Measurements from ENCODE around the gene HK2.
"Not testable (repeated sequence)": the region's sequence is repeated elsewhere in the genome, so short reads cannot be mapped to it uniquely, and the experiment has no call there.

HK2 gene

DNA sequence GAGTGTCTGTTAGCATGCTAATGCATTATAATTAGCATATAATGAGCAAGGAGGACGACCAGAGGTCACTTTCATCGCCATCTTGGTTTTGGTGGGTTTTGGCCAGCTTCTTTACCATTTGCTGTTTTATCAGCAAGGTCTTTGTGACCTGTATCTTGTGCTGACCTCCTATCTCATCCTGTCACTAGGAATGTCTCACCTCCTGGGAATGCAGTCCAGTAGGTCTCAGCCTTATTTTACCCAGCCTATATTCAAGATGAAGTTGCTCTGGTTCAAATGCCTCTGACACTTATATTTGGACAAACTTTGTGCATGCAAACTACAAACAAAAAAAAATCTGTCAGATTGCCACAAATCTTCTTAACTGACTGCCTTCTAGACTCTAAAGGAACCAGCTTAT, 66.3 kb downstream of the HK2 start:
- not testable (repeated sequence) for DNase-seq

DNA sequence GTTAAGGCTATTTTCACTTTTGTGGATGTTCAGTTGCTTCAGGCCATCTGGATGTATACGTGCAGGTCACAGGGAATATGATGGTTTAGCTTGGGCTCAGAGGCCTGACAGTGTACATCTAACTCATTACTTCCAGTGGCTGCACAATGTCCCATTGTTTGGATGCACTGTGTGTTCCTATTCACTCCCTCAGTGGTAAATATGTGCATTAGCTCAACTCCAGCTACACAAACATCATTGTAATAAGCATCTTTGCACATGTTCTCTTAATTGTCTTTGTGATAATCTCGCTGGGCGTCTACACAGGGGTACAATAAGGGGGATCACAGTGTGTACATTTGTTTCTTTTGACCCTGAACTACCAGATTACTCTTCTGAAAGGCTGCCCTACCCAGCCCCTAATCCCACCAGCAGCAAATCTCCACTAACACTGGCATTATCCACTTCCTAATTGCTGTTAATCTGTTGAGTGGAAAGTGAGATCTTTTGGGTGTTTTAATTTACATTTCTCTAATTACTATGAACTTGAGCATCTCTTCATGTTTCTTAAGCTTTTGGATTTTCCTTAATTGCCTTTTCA, 68.4 kb downstream of the HK2 start:
- DNase-seq, result no peak

DNA sequence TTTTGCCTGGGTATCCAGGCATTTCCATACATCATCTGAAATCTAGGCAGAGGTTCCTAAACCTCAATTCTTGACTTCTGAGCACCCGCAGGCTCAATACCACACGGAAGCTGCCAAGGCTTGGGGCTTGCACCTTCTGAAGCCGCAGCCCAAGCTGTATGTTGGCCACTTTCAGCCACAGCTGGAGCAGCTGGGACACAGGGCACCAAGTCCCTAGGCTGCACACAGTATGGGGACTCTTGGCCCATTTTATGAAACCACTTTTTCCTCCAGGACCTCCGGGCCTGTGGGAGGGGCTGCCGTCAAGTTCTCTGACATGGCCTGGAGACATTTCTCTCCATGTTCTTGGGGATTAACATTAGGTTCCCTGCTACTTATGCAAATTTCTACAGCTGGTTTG, 72.5 kb downstream of the HK2 start:
- DNase-seq, result no peak

DNA sequence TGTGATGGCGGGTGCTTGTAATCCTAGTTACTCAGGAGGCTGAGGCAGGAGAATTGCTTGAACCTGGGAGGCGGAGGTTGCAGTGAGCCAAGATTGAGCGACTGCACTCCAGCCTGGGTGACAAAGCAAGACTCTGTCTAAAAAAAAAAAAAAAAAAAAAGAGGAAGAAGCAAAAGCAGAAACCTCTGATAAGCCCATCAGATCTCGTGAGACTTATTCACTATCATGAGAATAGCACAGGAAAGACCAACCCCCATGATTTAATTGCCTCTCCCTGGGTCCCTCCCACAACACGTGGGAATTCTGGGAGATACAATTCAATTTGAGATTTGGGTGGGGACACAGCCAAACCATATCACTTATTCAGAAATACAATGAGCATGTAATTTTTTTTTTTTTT, 73.6 kb downstream of the HK2 start:
- not testable (repeated sequence) for DNase-seq

DNA sequence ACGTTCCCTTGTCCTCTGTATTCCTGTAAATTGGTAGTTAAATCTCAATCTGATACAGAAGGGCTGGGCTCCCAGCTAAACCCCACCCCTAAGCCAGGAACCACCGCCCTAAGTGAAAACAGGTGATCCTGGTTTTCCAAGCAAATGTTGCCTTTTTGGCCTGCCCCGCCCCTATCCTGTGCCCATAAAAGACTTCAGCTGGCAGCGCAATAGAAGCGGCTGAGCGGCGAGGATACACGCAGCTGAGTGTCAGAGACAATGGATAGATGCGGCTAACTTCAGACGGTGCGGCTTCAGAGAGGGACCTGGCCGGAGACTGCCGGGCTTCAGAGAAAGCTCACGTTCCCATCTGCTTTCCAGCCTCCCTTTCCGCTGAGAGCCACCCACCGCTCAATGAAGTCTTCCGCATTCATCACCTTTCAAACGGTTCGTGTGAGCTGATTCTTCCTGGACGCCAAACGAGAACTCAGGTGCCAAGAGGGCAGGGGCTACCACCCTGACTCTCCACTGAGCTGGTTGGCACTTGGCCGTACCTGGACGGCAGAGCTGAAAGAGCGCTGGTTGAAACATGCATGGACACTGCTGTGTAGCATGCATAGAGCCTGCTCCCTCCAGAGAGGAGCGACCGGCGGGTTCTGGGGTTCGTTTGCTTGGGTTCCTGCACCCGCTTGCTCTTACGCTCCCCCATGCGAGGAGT, 75.0 kb downstream of the HK2 start:
- DNase-seq, result no peak

DNA sequence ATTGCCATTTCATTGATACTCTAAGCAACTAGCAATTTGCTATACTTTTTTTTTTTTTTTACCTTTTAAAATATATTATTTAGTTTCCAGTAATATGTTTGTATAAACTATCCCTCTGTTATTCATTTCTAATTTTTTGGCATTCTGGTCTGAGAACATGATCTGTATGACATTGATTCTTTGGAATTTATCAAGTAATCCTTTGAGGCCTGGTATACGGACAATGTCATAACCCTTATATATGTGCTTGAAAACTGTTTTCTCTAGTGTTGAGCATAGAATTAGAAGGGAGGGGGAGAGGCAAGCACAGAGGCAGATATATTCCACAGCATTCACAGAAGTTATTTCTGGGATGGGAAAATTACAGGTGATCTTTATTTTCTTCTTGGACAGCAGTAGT, 76.3 kb downstream of the HK2 start:
- DNase-seq, result no peak

DNA sequence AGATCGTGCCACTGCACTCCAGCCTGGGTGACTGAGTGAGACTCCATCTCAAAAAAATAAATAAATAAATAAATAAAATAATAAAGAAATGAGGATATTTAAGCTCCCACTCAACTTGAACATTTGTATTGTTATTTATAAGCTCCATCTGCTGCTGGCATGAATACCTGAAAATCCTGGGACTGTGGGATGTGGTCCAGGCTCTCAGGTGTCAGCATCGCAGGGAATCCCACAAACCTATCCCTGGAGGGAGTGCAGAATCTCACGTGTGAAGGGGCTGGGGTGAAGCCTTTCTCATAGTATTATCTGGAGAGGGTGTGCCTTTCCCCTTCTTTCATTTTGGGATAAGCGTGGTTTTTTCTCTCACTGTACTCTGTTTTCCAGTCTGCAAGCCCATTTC, 77.1 kb downstream of the HK2 start:
- DNase-seq, result no peak

DNA sequence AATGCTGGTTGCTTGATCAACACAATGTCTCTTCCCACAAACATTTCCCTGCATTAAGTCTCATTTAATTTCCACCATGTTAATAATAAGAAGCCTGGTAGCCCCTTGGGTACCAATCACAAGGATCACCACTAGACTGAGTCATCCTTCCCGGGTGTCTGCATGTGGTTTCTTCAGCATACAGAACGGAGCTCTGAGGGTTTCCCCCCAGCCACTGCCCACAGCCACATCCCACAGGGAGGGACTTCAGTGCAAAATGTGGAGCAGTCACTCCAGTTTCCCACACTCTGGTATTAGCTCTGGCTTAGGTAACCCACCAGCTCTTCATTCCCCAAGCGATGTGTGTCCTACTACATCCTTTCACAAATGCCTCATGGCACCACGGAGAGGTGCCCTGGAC, 81.8 kb downstream of the HK2 start:
- no peak for DNase-seq

DNA sequence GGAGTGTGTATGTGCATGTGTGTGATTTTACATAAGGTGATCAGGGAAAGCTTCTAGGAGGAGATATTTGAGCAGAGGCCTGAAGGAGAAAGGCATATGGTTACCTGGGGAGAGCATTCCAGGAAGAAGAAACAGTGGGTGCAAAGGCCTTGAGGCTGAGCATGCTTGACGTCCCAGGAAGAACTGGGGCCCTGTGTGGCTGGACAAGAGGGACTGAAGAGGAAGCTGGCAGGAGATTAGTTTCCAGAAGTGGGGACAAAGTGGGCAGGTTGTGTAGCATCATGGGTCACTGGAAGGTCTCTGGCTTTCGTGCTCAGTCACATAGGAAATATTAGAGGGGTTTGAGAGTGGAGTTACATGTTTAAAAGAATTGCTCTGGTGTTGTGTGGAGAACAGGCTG, 82.5 kb downstream of the HK2 start:
- DNase-seq, result no peak

DNA sequence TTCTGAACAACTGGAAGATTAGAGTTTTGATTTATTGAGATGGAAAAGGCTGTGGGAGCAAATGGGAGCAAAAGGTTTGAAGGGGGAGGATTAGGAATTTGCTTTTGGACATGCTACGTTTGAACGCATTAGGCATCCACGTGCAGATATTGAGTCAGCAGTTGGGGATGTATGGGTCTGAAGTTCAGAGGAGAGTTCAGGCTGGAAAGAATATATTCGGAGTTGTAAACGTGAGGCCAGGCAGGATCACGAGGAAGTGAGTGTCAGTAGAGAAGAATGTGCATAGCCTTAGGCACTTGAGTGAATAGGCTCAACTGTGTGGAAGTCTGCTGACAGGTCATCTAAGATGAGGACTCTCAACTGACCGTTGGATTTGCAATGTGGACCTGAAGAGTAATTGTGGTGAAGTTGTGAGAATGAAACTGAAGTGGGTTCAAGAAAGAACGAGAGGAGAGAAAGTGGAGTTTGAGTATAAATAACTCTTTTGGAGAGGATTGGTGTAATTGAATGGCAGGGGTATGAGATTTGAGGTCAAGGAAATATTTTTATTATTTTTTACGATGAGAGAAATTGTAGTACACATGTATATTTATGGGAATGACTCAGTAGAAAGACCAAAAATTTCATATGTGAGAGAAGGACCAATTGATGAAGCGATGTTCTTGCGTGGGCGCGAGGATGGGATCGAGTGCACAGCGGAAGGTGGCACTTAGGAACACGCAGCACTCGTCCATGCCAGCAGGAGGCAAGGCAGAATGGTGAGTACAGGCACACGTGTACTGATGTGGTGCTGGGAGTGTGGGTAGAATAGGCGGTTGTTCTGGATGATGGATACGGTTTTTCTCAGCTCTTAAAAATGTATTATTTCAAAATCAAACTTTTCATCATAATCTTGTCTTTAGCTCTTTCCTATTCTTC, 84.0 kb downstream of the HK2 start:
- no peak for DNase-seq

DNA sequence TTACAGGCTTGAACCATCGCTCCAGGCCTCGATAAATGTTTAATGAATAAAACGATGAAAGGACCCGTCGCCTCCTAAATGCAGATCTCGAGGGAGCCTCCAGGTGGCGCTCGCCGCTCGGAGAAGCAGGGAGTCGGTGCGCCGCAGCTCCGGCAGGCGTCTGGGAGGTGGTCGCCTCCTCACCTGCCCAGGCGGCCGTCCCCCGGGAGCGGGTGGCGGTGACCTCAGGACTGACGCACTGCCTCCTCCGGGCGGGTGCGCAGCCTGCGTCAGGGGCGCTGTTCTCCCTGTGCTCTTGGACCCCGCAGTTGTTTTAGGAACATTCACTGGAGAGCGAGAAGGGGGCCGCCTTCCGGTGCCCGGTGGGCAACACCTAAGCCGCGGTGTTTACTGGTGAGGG, 85.9 kb downstream of the HK2 start:
- peak; percentile 67 for DNase-seq

DNA sequence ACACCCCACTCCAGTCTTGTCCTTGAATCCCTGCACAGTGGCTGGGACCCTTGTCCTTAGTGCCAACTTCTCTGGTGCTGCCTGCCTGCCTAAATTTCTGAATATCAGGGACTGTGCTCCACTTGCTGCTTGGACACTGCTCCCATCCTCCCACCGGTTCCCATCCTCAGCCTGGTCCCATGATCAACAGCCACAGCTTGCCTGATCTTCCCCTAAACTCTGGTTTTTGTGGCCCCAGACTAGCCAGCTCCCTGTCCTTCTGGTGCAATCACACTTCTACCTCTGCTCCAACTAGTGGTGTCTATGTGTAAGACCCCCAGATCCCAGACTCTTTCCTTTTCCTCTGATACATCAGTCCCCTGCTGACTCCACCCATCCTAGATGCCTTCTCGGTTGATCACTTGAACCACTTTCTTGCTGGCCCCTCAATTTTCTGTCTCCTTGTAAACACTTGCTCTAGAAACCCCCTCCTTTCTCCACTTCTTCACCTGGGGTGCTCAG, 87.4 kb downstream of the HK2 start:
- no peak for DNase-seq

DNA sequence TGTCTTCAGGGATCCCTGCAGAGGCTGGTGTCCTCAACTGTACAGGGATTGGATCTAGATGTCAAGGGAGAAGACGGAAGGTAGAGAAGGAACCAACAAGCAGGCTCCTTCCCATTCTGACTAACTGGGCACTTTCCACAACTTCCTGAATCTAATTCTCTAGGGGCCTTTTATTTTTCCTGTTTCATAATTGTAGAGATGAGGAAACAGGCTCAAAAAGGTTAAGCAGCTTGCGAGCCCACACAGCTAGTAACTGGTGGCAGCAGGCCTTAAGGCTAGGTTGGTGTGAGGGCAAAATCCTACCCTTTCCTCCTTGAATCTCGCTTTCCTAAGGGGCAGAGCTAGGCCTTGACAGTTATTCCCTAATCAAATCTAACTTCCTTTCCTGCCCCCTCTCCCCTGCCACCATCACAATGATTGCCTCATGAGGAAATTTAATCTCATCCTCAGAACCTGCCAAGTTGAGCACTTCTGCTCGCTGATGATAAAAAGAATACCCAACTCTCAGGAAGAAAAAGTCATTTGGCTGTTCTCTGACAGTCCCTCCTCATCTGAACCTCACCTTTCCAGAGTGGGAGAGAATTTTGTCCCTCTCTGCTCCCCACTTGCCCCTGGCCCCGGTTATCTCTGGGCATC, 88.8 kb downstream of the HK2 start:
- DNase-seq, result no peak

DNA sequence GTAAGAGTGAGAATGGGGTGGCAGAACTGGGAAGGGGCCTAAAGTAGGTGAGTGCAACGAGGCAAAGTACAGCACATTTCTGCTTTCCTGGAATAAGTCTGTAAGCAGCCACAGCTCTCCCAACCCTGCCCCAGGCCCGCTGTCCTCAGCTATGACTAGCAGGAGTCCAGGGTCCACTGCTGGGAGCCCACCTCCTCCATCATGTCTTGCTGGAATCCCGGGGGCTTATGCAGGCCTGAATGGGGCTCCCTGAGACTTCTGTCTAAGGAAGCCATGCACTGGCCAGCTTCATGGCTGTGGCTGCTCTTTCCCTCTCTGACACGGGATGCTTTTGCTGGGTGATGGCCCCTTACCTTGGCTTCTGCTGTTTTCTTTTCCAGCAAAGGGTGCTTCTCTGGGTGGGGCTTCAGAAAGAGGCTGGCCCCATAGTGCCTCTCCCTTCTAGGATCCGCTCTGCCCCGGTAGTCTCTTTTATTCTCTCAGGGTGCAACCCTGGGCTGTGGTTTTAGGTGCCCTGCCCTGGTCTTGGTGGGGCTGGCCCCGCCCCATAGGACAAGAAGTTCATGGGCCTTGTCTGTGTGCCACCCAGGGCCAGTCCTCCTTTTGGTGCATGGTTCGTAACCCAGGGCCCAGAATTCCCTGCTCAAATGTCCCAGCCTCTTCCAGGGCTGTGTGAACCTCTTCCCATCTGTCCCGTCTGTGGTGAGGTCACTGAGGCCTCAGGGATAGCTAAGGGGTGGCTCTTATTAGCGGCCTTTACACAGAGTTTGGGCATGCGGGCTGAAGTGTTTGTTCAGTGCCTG, 90.7 kb downstream of the HK2 start:
- no peak for DNase-seq

DNA sequence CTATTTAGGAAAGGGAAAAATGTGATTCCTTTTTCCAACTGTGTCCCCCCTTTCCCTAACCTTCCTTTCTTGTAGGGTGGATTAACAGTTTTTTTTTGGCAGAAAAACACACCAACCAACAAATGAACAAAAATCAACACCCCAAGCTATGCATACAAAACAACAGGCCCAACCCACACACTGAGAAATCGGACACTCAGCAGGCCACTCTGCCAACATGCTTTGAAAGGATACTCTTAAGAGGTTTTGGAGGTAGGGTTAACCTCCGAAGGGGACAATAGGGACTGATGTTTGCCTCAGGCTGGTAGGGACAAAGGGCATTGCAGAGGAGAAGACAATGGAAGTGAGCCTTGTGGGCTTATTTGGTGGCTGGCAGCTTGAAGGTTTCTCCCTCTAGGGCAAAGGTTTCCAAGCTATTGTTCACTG, 91.4 kb downstream of the HK2 start:
- no peak for DNase-seq

DNA sequence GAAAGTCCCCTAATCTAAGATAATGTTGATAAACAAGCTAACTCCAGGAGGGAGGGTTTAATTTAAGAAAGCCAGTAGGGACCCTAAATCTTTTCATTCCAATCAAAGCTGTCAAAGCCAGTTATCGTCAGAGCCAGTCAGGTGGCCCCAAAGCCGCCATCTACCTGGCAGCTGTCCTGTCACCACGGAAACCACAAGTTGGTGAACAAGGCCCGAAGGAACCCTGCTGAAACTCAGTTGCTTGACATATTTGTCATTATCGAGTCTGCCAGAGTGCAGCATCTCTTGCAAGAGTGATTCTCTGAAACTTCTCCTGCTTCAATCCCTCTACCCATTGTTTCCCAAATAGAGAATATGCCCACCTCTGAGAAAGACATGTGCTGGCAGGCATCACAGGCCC, 93.7 kb downstream of the HK2 start:
- no peak for DNase-seq

DNA sequence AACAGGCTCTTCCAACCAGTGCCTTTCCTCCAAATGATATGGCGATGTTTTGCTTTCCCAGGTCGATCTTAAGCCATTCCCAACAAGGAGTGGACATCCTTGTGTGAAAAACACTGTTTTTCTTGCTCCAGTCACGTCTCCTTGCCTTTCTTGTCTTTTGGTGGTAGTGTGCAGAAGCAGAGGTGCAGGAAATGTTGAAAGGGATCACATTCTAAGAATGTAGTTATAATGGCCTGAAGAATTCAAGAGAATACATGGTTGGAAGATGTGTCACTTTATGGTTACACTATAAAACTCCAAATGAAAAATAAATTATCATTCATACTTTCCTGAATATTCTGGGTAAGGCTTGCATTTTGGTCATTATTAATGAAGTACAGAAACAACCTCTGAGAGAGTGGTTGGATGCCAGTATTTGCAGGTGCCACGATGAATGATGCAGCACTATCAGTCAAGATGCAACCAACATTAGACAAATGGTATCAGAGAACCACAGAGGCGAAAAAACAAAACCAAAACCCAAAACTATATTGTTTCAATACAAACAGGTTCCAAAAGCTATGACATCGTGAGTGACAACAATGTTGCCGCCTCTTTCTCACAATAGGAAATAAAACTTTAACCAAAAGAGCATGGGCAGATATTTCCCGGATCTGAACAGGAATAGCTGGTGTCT, 97.0 kb downstream of the HK2 start:
- DNase-seq, result no peak

DNA sequence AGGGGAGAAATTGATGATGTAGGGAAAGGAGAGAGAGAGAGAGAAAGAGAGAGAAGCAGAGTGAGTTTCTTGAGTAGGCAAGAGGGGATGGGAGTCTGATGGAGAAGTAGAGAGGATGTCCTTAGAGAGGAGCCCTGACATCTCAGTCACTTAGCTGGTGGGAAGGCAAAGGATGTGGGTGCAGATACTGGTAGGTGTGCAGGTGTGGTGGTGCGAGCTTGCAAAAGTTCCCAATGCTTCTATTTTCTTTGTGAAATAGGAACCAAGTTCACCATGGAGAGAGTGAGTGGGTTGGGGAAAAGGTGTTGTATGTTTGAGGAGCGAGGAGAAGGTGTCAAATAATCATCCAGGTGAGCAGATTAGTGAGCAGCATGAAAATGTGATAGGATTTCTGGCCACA, 98.0 kb downstream of the HK2 start:
- DNase-seq, result no peak

DNA sequence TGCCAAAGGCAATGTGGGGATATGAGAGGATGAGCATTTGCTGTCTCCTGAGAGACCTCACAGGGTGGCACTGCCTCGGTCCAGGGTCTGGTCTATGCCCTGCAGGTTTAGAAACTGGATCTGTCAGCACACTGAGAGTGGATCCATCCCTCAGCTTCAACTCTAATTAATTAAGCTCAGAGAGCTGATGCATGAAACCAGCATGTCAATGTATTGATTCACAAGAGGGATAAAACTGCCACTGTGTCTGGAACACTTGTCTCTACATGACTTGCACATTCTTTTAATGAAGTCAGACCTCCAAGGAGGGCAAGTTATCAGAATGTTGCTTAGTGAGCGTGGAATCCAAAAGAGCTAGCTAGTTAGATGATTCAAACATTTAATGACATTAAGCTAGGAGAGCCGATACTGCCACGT, 102.1 kb downstream of the HK2 start:
- no peak for DNase-seq

DNA sequence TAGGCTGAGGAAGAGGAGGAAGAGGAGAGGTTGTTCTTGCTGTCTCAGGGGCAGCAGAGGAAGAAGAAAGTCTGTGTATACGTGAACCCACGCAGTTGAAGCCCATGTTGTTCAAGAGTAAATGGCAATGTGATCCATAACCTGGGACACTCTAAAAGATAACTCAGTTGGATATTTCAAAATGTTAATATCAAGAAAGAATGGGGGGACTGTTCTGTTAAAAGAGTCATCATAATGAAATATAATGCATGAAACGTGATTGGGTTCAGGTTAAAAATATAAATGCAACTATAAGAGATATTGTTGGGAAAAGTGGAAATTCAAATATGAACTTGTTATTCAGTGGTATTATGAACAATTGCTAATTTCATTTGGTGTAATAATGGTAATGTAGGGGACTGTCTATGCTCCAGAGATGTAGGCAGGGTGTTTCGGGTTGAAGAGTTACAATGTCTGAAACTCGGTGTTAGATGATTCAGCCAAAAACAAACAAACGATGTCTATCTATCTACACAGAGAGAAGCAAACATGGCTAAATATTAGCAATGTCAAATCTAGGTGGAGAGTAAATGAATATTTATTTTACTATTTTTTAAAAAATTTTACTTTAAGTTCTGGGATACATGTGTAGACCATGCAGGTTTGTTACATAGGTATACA, 103.4 kb downstream of the HK2 start:
- no peak for DNase-seq

DNA sequence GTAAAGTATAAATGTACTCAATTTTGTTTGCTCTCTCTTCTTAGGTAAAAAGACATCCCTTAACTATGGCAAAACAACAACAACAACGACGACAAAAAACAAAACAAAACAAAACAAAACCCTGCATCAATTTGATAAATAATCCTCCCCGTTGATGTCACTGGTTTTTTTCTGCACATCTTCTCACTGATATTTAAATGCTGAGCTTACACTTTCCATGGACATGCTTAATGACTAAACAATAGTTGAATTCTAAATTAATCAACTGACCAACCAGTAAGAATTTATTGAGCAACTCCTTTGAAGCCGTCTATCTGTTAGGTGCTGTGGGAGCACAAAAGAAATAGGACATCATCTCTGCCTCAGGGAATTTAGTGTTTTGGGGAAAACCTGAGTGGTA, 104.3 kb downstream of the HK2 start:
- DNase-seq, result no peak
